Anterior cingulate cortex (tissue), 58 donors: Measurements from ENCODE around the gene VWDE.

ENCODE experiments used
- DNase-seq, 58 donors: peaks; one replicate each; lab custom pipeline; 2025; lab: John Stamatoyannopoulos, UW

VWDE gene

DNA sequence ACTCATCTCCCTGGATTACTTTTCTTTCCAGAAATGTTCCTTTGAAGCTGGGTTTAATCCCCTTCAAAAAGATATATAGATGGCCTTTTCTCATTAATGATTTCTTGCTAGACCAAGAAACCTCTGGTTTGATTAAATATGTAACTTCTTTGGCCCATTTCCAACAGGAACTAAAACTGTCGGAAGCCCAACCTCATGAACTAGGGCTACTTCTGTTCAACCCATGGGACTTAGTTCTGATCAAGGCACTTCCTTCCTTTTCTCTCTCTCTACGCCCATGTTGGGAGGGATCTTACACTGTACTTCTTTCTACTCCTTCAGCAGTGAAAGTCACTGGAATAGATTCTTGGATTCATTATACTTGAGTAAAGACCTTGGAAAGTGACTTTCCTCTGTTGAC is 109.0 kb downstream of the VWDE start:
- DNase-seq, result no peak

DNA sequence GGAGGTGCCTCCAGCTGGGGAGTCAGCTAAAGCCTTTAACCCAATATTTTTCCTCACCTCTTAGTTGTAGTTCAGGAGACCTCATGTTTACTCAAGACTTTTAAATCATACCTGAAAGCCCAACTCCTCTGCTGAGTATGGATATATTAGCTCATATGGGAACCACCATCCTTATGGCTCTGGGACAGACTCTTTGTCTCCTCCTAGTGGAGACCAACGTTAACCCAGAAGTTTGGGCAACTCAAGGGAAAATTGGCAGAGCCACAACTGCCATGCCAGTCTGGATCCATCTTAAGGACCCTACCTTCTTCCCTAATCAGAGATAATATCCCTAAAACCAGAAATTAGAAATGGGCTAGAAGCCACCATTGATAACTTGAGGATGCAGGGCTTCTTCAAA is 111.8 kb downstream of the VWDE start:
- DNase-seq, result no peak

DNA sequence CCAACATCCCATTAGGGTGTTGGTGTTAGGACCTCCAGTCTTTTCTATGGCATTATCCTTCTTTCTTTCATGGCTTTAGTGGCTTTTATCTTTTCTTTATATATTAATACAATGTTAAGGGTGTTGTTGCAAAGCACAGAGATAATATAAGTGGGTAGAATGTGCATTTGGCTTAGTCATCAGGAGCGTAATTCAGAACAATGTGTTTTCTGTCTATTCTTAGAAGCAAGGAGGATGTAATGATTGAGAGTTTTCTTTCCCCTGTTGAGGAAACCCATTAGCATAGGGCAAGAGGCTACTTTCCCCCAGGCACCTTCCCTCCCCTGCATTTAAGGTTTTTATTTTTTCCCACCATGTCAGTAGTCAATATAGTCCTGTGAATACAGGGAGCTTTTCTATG is 112.9 kb downstream of the VWDE start:
- DNase-seq, result no peak

DNA sequence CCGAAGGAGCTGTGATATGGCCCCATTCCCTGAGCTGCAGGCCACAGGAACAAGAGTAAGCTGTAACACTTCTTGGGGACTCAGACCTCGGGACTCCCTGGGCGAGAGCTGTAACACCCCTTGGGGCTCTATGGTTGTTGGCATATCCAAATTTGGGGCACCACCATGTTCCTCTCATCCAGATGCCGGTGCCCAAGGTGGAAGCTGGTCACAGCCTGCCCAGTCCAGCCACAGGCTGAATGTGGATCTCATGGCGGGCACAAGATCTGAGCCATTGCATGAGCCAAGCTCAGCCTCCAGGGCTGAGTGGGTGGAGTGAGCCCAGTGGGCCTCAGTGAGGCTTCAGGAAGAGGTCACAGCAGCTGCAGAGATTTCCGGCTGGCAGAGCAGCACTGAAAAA is 113.7 kb downstream of the VWDE start:
- DNase-seq, result no peak

DNA sequence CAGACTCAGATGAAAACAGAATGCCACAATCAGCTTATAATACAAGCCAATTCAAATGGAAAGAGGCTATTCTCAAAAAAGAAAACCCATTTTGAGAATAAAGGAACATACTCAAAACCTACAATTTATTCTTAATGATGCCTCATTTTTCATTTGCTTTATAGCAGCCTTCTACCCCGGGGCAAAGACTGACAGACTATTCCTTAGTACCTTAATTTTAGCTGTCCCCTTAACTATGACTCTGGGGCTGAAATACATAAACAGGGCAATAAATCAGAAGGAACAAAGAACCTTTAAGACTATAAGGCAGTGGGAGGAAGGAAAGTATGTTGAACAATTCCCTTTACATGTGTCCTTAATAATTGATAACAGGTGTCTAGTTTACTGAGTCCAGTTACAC is 115.8 kb downstream of the VWDE start:
- no peak for DNase-seq

DNA sequence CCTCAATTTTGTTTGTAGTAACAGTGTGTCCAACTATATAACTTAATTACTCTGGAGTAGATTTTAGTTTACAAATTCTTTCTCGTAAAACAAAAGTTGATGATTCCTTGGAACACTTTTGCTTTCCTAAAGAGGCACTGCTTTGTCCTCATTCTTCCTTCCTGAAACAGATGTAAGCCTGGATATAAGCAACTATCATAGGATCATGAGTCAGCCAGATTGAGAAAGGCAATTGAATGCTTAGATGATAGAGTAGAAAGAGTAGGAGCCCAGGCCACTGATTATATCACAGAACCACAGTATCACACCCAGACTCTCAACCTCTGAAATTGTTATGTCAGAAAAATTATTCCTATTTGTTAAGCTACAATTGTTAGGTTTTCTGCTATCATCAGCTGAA is 122.6 kb downstream of the VWDE start:
- DNase-seq, result no peak
